Spinal cord (tissue), 10 donors: Measurements from ENCODE around the gene ASTE1. TPM values are rescaled to one million over a fixed set of nuclear protein-coding genes. Genes with fewer than 3 reads are reported as not detected.
"Not testable (repeated sequence)": the region's sequence is repeated elsewhere in the genome, so short reads cannot be mapped to it uniquely, and the experiment has no call there.

Source experiments
- DNase-seq, 6 donors: peaks; one replicate each; pipeline versions ENCODE4 v3.0.0 to v3.0.0-alpha.2; 2013 to 2015; ENCODE audit warnings: low spot score in 6 of 6, low read depth in 4 of 6
- H3K27ac ChIP-seq: one replicate; pipeline ENCODE4 v1.5.1; 2013; ENCODE audit warnings: low read depth, low read length, control low read depth
- H3K27me3 ChIP-seq: one replicate; pipeline ENCODE4 v1.6.1; 2013; ENCODE audit warnings: low read length; ENCODE audit not compliant: control insufficient read depth, insufficient read depth
- H3K36me3 ChIP-seq: one replicate; pipeline ENCODE4 v1.6.1; 2013; ENCODE audit warnings: low read length; ENCODE audit not compliant: control insufficient read depth, insufficient read depth
- H3K4me1 ChIP-seq: one replicate; pipeline ENCODE4 v1.6.1; 2013; ENCODE audit warnings: low read length; ENCODE audit not compliant: control insufficient read depth, insufficient read depth
- H3K4me3 ChIP-seq: one replicate; pipeline ENCODE4 v1.5.1; 2013; ENCODE audit warnings: low read depth, low read length, control low read depth
- H3K9me3 ChIP-seq: one replicate; pipeline ENCODE4 v1.6.1; 2013; ENCODE audit warnings: low read length; ENCODE audit not compliant: control insufficient read depth, insufficient read depth
- WGBS: methylation state at CpG from one replicate; pipeline ENCODE4 v1.1.5; 2013; ENCODE audit warnings: missing lambda C conversion rate; ENCODE audit not compliant: insufficient coverage; 5-methylcytosine and 5-hydroxymethylcytosine counted together
- polyA plus RNA-seq, 2 donors: library from polyadenylated mRNA; unstranded; fragments of 120-200 nt; gene quantifications; one replicate each; pipeline ENCODE4 v1.2.1, GENCODE V29; 2013; ENCODE audit not compliant: insufficient read length in 2 of 2
- total RNA-seq, 2 donors: library from RNA; depleted of rRNA in 1 of 2; stranded (reverse); fragments of 120-200 nt in 1 of 2; fragments of >200 nt in 1 of 2; gene quantifications; one replicate each; pipeline versions ENCODE4 v1.2.3 to v1.2.4, GENCODE V29; 2013 to 2014
- donor health status: healthy.

ASTE1 gene
- total and polyA plus RNA-seq, 4 donors, result 9.0 to 13.2 (median 10.8) TPM

GRCh38 chr3:130990282-130990681, 36.3 kb downstream of the ASTE1 start:
- 39% methylated on average over 5 of the region's 5 CpGs for WGBS
- no peaks in the 10 kb centered on the region for H3K4me1 ChIP-seq
- H3K4me3 ChIP-seq, result no peak overlapping the region
- H3K27ac ChIP-seq, result no peak overlapping the region
- no peaks in the 10 kb centered on the region for H3K9me3 ChIP-seq
- DNase-seq, result no peak
- H3K27me3 ChIP-seq, result no peaks in the 10 kb centered on the region
- peaks cover 8% of the 10 kb centered on the region for H3K36me3 ChIP-seq

GRCh38 chr3:130981469-130981868, 45.2 kb downstream of the ASTE1 start:
- H3K9me3 ChIP-seq, result no peaks in the 10 kb centered on the region

GRCh38 chr3:130979117-130979516, 47.5 kb downstream of the ASTE1 start:
- 90% methylated on average over 2 of the region's 2 CpGs for WGBS
- no peak overlapping the region for H3K4me3 ChIP-seq
- no peak for DNase-seq
- no peaks in the 10 kb centered on the region for H3K27me3 ChIP-seq
- H3K36me3 ChIP-seq, result no peaks in the 10 kb centered on the region
- H3K9me3 ChIP-seq, result no peaks in the 10 kb centered on the region
- no peak overlapping the region for H3K27ac ChIP-seq
- no peaks in the 10 kb centered on the region for H3K4me1 ChIP-seq

More at GRCh38 chr3:130981469-130981868, 45.2 kb downstream of the ASTE1 start:
- WGBS, result no CpG with 5 or more reads among the region's 2 CpGs
- no peak for DNase-seq
- Histone ChIP-seq H3K27ac (no peak overlapping the region), H3K4me1 (no peaks in the 10 kb centered on the region), H3K36me3 (no peaks in the 10 kb centered on the region), H3K4me3 (no peak overlapping the region), H3K27me3 (no peaks in the 10 kb centered on the region)

- Histone ChIP-seq H3K9me3 (no peaks in the 10 kb centered on the region), H3K27me3 (no peaks in the 10 kb centered on the region), H3K4me1 (no peaks in the 10 kb centered on the region), H3K27ac (no peak overlapping the region), H3K4me3 (no peak overlapping the region), H3K36me3 (peaks cover 3% of the 10 kb centered on the region)
- WGBS, result 64% methylated on average over 2 of the region's 4 CpGs
- DNase-seq, result peak in 1 of 6 donors; percentile 5
Measured at GRCh38 chr3:130976706-130977105, 49.9 kb downstream of the ASTE1 start.

GRCh38 chr3:130975251-130975650, 51.4 kb downstream of the ASTE1 start:
- WGBS, result 87% methylated on average over 2 of the region's 3 CpGs
- no peak overlapping the region for H3K4me3 ChIP-seq
- H3K9me3 ChIP-seq, result no peaks in the 10 kb centered on the region
- H3K27me3 ChIP-seq, result no peaks in the 10 kb centered on the region
- H3K4me1 ChIP-seq, result no peaks in the 10 kb centered on the region
- H3K36me3 ChIP-seq, result peaks cover 6% of the 10 kb centered on the region
- no peak for DNase-seq
- H3K27ac ChIP-seq, result no peak overlapping the region

GRCh38 chr3:130974201-130974600, 52.4 kb downstream of the ASTE1 start:
- WGBS, result 100% methylated on average over 2 of the region's 2 CpGs
- peak in 1 of 6 donors; percentile 49 for DNase-seq
- Histone ChIP-seq H3K36me3 (peaks cover 8% of the 10 kb centered on the region), H3K27me3 (no peaks in the 10 kb centered on the region), H3K9me3 (no peaks in the 10 kb centered on the region), H3K27ac (no peak overlapping the region), H3K4me1 (no peaks in the 10 kb centered on the region), H3K4me3 (no peak overlapping the region)

- Histone ChIP-seq H3K4me1 (no peaks in the 10 kb centered on the region), H3K27ac (no peak overlapping the region), H3K9me3 (no peaks in the 10 kb centered on the region), H3K4me3 (no peak overlapping the region), H3K36me3 (peaks cover 8% of the 10 kb centered on the region), H3K27me3 (no peaks in the 10 kb centered on the region)
- WGBS, result 100% methylated on average over 3 of the region's 5 CpGs
- DNase-seq, result no peak
Measured at GRCh38 chr3:130973406-130973805, 53.2 kb downstream of the ASTE1 start.

GRCh38 chr3:130972592-130972991, 54.0 kb downstream of the ASTE1 start:
- DNase-seq, H3K4me3 ChIP-seq, H3K27me3 ChIP-seq, H3K27ac ChIP-seq, H3K9me3 ChIP-seq, H3K36me3 ChIP-seq, H3K4me1 ChIP-seq: not testable (repeated sequence)
- WGBS, result no CpG with 5 or more reads among the region's 2 CpGs

- Histone ChIP-seq H3K27me3 (no peaks in the 10 kb centered on the region), H3K9me3 (no peaks in the 10 kb centered on the region), H3K27ac (no peak overlapping the region), H3K4me3 (no peak overlapping the region), H3K36me3 (peaks cover 8% of the 10 kb centered on the region), H3K4me1 (no peaks in the 10 kb centered on the region)
- DNase-seq, result no peak
Measured at GRCh38 chr3:130971208-130971607, 55.4 kb downstream of the ASTE1 start.

- H3K9me3 ChIP-seq, result no peaks in the 10 kb centered on the region
- H3K27ac ChIP-seq, result no peak overlapping the region
- H3K4me1 ChIP-seq, result no peaks in the 10 kb centered on the region
- peaks cover 8% of the 10 kb centered on the region for H3K36me3 ChIP-seq
- H3K27me3 ChIP-seq, result no peaks in the 10 kb centered on the region
- WGBS, result no CpG with 5 or more reads among the region's 2 CpGs
- no peak for DNase-seq
- no peak overlapping the region for H3K4me3 ChIP-seq
Measured at GRCh38 chr3:130969621-130970020, 57.0 kb downstream of the ASTE1 start.
